GM12878 (cell line): ENCODE results near the gene ULK4. TPM values are rescaled to one million over a fixed set of nuclear protein-coding genes. Genes with fewer than 3 reads are reported as not detected.

Source experiments
- ATAC-seq: fragments of 200-7000 bp; cut with Tn5 transposase; 3 replicates; pipeline ENCODE4 v1.9.1; 2020; ENCODE audit warnings: mild to moderate bottlenecking, moderate library complexity
- BruUV-seq: library from RNA; stranded (reverse); fragments of 400-500 nt; replicated peaks from 2 replicates; lab custom pipeline; 2021; lab: Mats Ljungman, UMichigan
- CTCF ChIA-PET: fragments of 300-600 bp; sonication (Branson Sonifier 250); formaldehyde crosslinking; extraction: SDS; loops from one replicate; lab custom pipeline; 2021; ENCODE audit warnings: inconsistent platforms; lab: Yijun Ruan, JAX
- POLR2A ChIA-PET: fragments of 350-600 bp; formaldehyde crosslinking; extraction: SDS; loops from one replicate; lab custom pipeline; 2021; ENCODE audit warnings: inconsistent platforms; lab: Charles Lee
- RAD21 ChIA-PET: fragments of 300-600 bp; sonication (Branson Sonifier 250); formaldehyde crosslinking; loops from one replicate; lab custom pipeline; 2023; ENCODE audit warnings: antibody characterized with exemption; ENCODE audit not compliant: unreplicated experiment; lab: Charles Lee
- SMC1A ChIA-PET: fragments of 300-600 bp; sonication (Branson Sonifier 250); formaldehyde crosslinking; loops from one replicate; lab custom pipeline; 2023; ENCODE audit not compliant: unreplicated experiment, uncharacterized antibody; lab: Charles Lee
- DNase-seq: peaks from one replicate; pipeline ENCODE4 v3.0.0-alpha.2; 2011; ENCODE audit warnings: low read depth, low spot score
- FAIRE-seq: peaks from 3 replicates; lab custom pipeline; 2011; peaks lifted over from hg19 to GRCh38; lab: Jason Lieb, UNC
- H2AFZ ChIP-seq: 2 replicates; pipeline ENCODE4 v1.6.0; 2011; ENCODE audit warnings: low read depth, low read length, control low read depth; ENCODE audit not compliant: control insufficient read depth
- H3K27ac ChIP-seq: 2 replicates; pipeline ENCODE4 v1.5.1; 2011; ENCODE audit warnings: control low read depth; ENCODE audit not compliant: control insufficient read depth, insufficient read depth
- H3K27me3 ChIP-seq, 2 experiments: replicated peaks in 1 of 2; 2 replicates each; pipeline versions ENCODE4 v1.6.0 to v1.6.1; 2011; ENCODE audit warnings: low read length in 1 of 2; ENCODE audit not compliant: control insufficient read depth in 2 of 2, insufficient read depth in 2 of 2
- H3K36me3 ChIP-seq, 2 experiments: 2 replicates each; pipeline ENCODE4 v1.5.1; 2011; ENCODE audit warnings: low read length in 1 of 2; ENCODE audit not compliant: control insufficient read depth in 2 of 2, insufficient read depth in 2 of 2
- H3K4me1 ChIP-seq: 2 replicates; pipeline ENCODE4 v1.6.1; 2011; ENCODE audit warnings: mild to moderate bottlenecking, low read length, moderate library complexity, mixed read lengths; ENCODE audit not compliant: control insufficient read depth, insufficient read depth
- H3K4me2 ChIP-seq: 2 replicates; pipeline ENCODE4 v1.6.0; 2011; ENCODE audit warnings: control low read depth; ENCODE audit not compliant: control insufficient read depth, insufficient read depth
- H3K4me3 ChIP-seq: fragments of 200-600 bp; sonication (generic); 2 replicates; pipeline ENCODE4 v1.5.1; 2016
- H3K79me2 ChIP-seq: 2 replicates; pipeline ENCODE4 v1.6.0; 2011; ENCODE audit warnings: low read length; ENCODE audit not compliant: control insufficient read depth, insufficient read depth
- H3K9ac ChIP-seq: 2 replicates; pipeline ENCODE4 v1.8.0; 2011; ENCODE audit warnings: low read length, control low read depth, mixed read lengths; ENCODE audit not compliant: control insufficient read depth, insufficient read depth
- H3K9me3 ChIP-seq: replicated peaks from 3 replicates; pipeline ENCODE4 v1.5.1; 2011; ENCODE audit warnings: mild to moderate bottlenecking, low read length; ENCODE audit not compliant: control insufficient read depth, insufficient read depth
- H4K20me1 ChIP-seq: 2 replicates; pipeline ENCODE4 v1.6.0; 2011; ENCODE audit not compliant: control insufficient read depth, insufficient read depth
- ATF3 ChIP-seq: IDR thresholded peaks from 2 replicates; pipeline ENCODE4 v1.6.1; 2011; ENCODE audit warnings: low read depth, mild to moderate bottlenecking, low read length, moderate library complexity, borderline replicate concordance; ENCODE audit errors: extremely low read depth
- CHD1 ChIP-seq: IDR thresholded peaks from 2 replicates; pipeline ENCODE4 v1.6.1; 2012; ENCODE audit warnings: low read depth, low read length, improper control_type of control experiment
- CREM ChIP-seq: IDR thresholded peaks from 2 replicates; pipeline ENCODE4 v1.6.1; 2014; ENCODE audit warnings: antibody characterized with exemption, low read depth
- ELK1 ChIP-seq: IDR thresholded peaks from 2 replicates; pipeline ENCODE4 v1.6.1; 2012; ENCODE audit warnings: low read depth, low read length, improper control_type of control experiment
- IKZF2 ChIP-seq, 2 experiments: fragments of 450-650 bp; IDR thresholded peaks; 2 replicates each; pipeline ENCODE4 v1.6.1; 2017; ENCODE audit warnings: mild to moderate bottlenecking in 2 of 2, moderate library complexity in 2 of 2
- IRF3 ChIP-seq: fragments of 450-650 bp; IDR thresholded peaks from 2 replicates; pipeline ENCODE4 v1.6.1; 2014; ENCODE audit warnings: mild to moderate bottlenecking
- KLF5 ChIP-seq: fragments of 450-650 bp; IDR thresholded peaks from 2 replicates; pipeline ENCODE4 v1.6.1; 2014; ENCODE audit warnings: mild to moderate bottlenecking; ENCODE audit not compliant: partially characterized antibody
- MTA3 ChIP-seq: IDR thresholded peaks from 2 replicates; pipeline ENCODE4 v1.6.1; 2012; ENCODE audit warnings: low read length, inconsistent platforms, borderline replicate concordance
- MYC ChIP-seq: IDR thresholded peaks from 2 replicates; pipeline ENCODE4 v1.6.1; 2011; ENCODE audit warnings: mild to moderate bottlenecking, low read length, moderate library complexity, inconsistent platforms; ENCODE audit not compliant: insufficient read depth, insufficient replicate concordance, insufficient read length, severe bottlenecking
- PAX8 ChIP-seq: fragments of 450-650 bp; IDR thresholded peaks from 2 replicates; pipeline ENCODE4 v1.6.1; 2017; ENCODE audit warnings: mild to moderate bottlenecking, moderate library complexity
- SIN3A ChIP-seq: IDR thresholded peaks from 2 replicates; pipeline ENCODE4 v1.6.1; 2012; ENCODE audit warnings: low read depth, low read length, improper control_type of control experiment
- SMARCA5 ChIP-seq: fragments of 450-650 bp; IDR thresholded peaks from 2 replicates; pipeline ENCODE4 v1.6.1; 2017; ENCODE audit warnings: mild to moderate bottlenecking
- SUPT20H ChIP-seq: IDR thresholded peaks from 2 replicates; pipeline ENCODE4 v1.6.1; 2011; ENCODE audit warnings: low read depth, mild to moderate bottlenecking, low read length, moderate library complexity, borderline replicate concordance; ENCODE audit not compliant: control insufficient read depth
- ZNF274 ChIP-seq: IDR thresholded peaks from one replicate; pipeline ENCODE4 v1.8.0; 2011; ENCODE audit not compliant: insufficient read length, insufficient read depth
- ZNF384 ChIP-seq: IDR thresholded peaks from 2 replicates; pipeline ENCODE4 v1.6.1; 2012; ENCODE audit warnings: low read depth, mild to moderate bottlenecking, low read length, improper control_type of control experiment, borderline replicate concordance
- ZZZ3 ChIP-seq: IDR thresholded peaks from 2 replicates; pipeline ENCODE4 v1.6.1; 2011; ENCODE audit warnings: low read depth; ENCODE audit not compliant: control insufficient read depth, insufficient read length
- WGBS: methylation state at CpG from one replicate; pipeline ENCODE4 v1.1.6; 2016; ENCODE audit warnings: low lambda C conversion rate; ENCODE audit not compliant: insufficient replicate concordance, insufficient coverage; ENCODE audit errors: missing lambda C conversion rate; 5-methylcytosine and 5-hydroxymethylcytosine counted together
- in situ Hi-C: fragments of 300-500 bp; cut with MboI; formaldehyde crosslinking; loops from 9 replicates; pipeline ENCODE4 v1.14.3; 2018; ENCODE audit warnings: mixed read lengths
- intact Hi-C: fragments of 100-400 bp; cut with micrococcal nuclease; formaldehyde crosslinking; loops from one replicate; pipeline ENCODE4 v1.14.2; 2022; ENCODE audit not compliant: unreplicated experiment
- polyA plus RNA-seq, 11 experiments: library from polyadenylated mRNA; depleted of rRNA in 4 of 11; unstranded in 6 of 11; stranded (reverse) in 5 of 11; fragments of >200 nt; fragmentation: Nextera tagmentation in 4 of 11; fragmentation: Illumina TruSeq in 1 of 11; extraction: Ambion mirVana in 4 of 11; extraction: Trizol in 1 of 11; gene quantifications; 1 replicate in 1 of 11; 2 replicates in 10 of 11; pipeline versions ENCODE4 v1.2.1 to v1.2.3, GENCODE V29; 2011 to 2016; ENCODE audit warnings: inconsistent platforms in 2 of 11, missing spikeins in 2 of 11, low read depth in 1 of 11
- total RNA-seq, 4 experiments: library from RNA; depleted of rRNA in 3 of 4; stranded (reverse); fragments of >200 nt in 3 of 4; fragmentation: Illumina TruSeq in 1 of 4; extraction: Trizol in 1 of 4; gene quantifications; 2 replicates each; pipeline versions ENCODE4 v1.2.1 to v1.2.3, GENCODE V29; 2013 to 2021

ULK4 gene
- total and polyA plus RNA-seq, 10 of the 15 experiments (the other 5 are each of a cell fraction or from before 2014, with no cell fraction given): 3.5 to 7.6 (median 6.3) TPM

GRCh38 chr3:41700155-41700554, 261.7 kb downstream of the ULK4 start:
- no peak for FAIRE-seq
- no peaks in the 10 kb centered on the region for H3K79me2 ChIP-seq
- H3K9me3 ChIP-seq: no peaks in the 10 kb centered on the region
- H3K4me1 ChIP-seq: no peaks in the 10 kb centered on the region
- no peak for DNase-seq
- in situ Hi-C loops: no loop called here
- TF ChIP-seq IKZF2 (IDR thresholded peaks at IDR 0.05) (no peak), IRF3 (no peak), SUPT20H (no peak), CHD1 (no peak), SMARCA5 (no peak), KLF5 (no peak), ZNF274 (no peak), CREM (no peak), SIN3A (no peak), PAX8 (no peak), ELK1 (no peak), MYC (no peak), ZNF384 (no peak), ATF3 (no peak), MTA3 (no peak), ZZZ3 (no peak)
- ChIA-PET POLR2A (no interaction called here), RAD21 (no interaction called here), SMC1A (no interaction called here), CTCF (no interaction called here)
- ATAC-seq: no peak
- no peaks in the 10 kb centered on the region for H3K36me3 ChIP-seq
- no TSS peak for BruUV-seq
- H3K27me3 ChIP-seq: no peaks in the 10 kb centered on the region
- no peaks in the 10 kb centered on the region for H4K20me1 ChIP-seq
- no peak overlapping the region for H2AFZ ChIP-seq
- intact Hi-C loops: no loop called here
- no peak overlapping the region for H3K4me3 ChIP-seq
- WGBS: 62% methylated on average over 1 of the region's 1 CpG
- H3K27ac ChIP-seq: no peak overlapping the region
- H3K4me2 ChIP-seq: no peak overlapping the region
- no peak overlapping the region for H3K9ac ChIP-seq
